Common myeloid progenitor, CD34-positive (primary cell): Measurements from ENCODE around the gene CLEC7A.

Source experiments
- CTCF ChIA-PET: fragments of 350-600 bp; sonication (Branson Sonifier 250); formaldehyde crosslinking; loops from one replicate; lab custom pipeline; 2021; ENCODE audit warnings: antibody characterized with exemption; lab: Charles Lee
- POLR2A ChIA-PET: fragments of 350-600 bp; sonication (Branson Sonifier 250); formaldehyde crosslinking; loops from one replicate; lab custom pipeline; 2021; ENCODE audit warnings: antibody characterized with exemption; lab: Charles Lee
- DNase-seq, 3 donors: peaks; one replicate each; pipeline versions ENCODE4 v3.0.0 to v3.0.0-alpha.2; 2013
- H3K27ac ChIP-seq, 2 experiments: 1 replicate in 1 of 2; 2 replicates in 1 of 2; pipeline ENCODE4 v1.7.0; 2013; ENCODE audit warnings: inconsistent platforms in 2 of 2, low read length in 2 of 2, mild to moderate bottlenecking in 2 of 2, low read depth in 1 of 2, moderate library complexity in 1 of 2; ENCODE audit not compliant: severe bottlenecking in 2 of 2, insufficient read depth in 1 of 2, poor library complexity in 1 of 2
- H3K27me3 ChIP-seq, 5 experiments: replicated peaks in 2 of 5; 1 replicate in 3 of 5; 2 replicates in 2 of 5; pipeline versions ENCODE4 v1.6.1 to v1.7.0; 2013; ENCODE audit warnings: low read length in 4 of 5, mild to moderate bottlenecking in 2 of 5, moderate library complexity in 2 of 5, inconsistent platforms in 1 of 5; ENCODE audit not compliant: insufficient read depth in 5 of 5, control insufficient read depth in 4 of 5
- H3K36me3 ChIP-seq, 4 experiments: 1 replicate in 2 of 4; 2 replicates in 2 of 4; pipeline versions ENCODE4 v1.6.1 to v1.7.0; 2013; ENCODE audit warnings: low read length in 3 of 4, control low read depth in 1 of 4, mild to moderate bottlenecking in 1 of 4; ENCODE audit not compliant: control insufficient read depth in 4 of 4, insufficient read depth in 4 of 4
- H3K4me1 ChIP-seq, 4 experiments: 1 replicate in 3 of 4; 2 replicates in 1 of 4; pipeline versions ENCODE4 v1.6.1 to v1.7.1; 2013; ENCODE audit warnings: low read length in 3 of 4, mild to moderate bottlenecking in 3 of 4, control low read depth in 1 of 4, inconsistent platforms in 1 of 4, moderate library complexity in 1 of 4; ENCODE audit not compliant: control insufficient read depth in 4 of 4, insufficient read depth in 4 of 4; ENCODE audit errors: control extremely low read depth in 1 of 4
- H3K4me3 ChIP-seq, 7 experiments: 1 replicate in 4 of 7; 2 replicates in 3 of 7; pipeline versions ENCODE4 v1.5.1 to v1.7.0; 2013; ENCODE audit warnings: mild to moderate bottlenecking in 7 of 7, low read length in 6 of 7, moderate library complexity in 6 of 7, inconsistent platforms in 2 of 7, low read depth in 2 of 7, control low read depth in 1 of 7; ENCODE audit not compliant: insufficient read depth in 4 of 7, control insufficient read depth in 1 of 7; ENCODE audit errors: extremely low read depth in 1 of 7
- H3K9me3 ChIP-seq, 5 experiments: 1 replicate in 4 of 5; 2 replicates in 1 of 5; pipeline versions ENCODE4 v1.6.1 to v1.7.1; 2013; ENCODE audit warnings: low read length in 4 of 5, mild to moderate bottlenecking in 2 of 5, inconsistent platforms in 1 of 5, low read depth in 1 of 5, moderate library complexity in 1 of 5; ENCODE audit not compliant: control insufficient read depth in 4 of 5, insufficient read depth in 2 of 5; ENCODE audit errors: control extremely low read depth in 1 of 5
- WGBS: methylation state at CpG from one replicate; pipeline ENCODE4 v1.1.5; 2013; ENCODE audit not compliant: insufficient coverage; 5-methylcytosine and 5-hydroxymethylcytosine counted together

The CLEC7A gene

GRCh38 chr12:10088031-10088430, 42.0 kb downstream of the CLEC7A start:
- H3K27me3 ChIP-seq = no peaks in the 10 kb centered on the region
- ChIA-PET POLR2A (no interaction called here), CTCF (no interaction called here)
- H3K36me3 ChIP-seq = no peaks in the 10 kb centered on the region
- DNase-seq = no peak
- H3K9me3 ChIP-seq = peaks cover 0 to 9% (median 3%) of the 10 kb centered on the region in 5 experiments
- no peak overlapping the region for H3K4me3 ChIP-seq
- no peaks in the 10 kb centered on the region for H3K4me1 ChIP-seq
- H3K27ac ChIP-seq = no peak overlapping the region

GRCh38 chr12:10086387-10086786, 43.6 kb downstream of the CLEC7A start:
- Histone ChIP-seq H3K4me1 (peaks cover 0 to 15% (median 12%) of the 10 kb centered on the region in 4 experiments), H3K4me3 (no peak overlapping the region), H3K9me3 (peaks cover 0 to 9% (median 3%) of the 10 kb centered on the region in 5 experiments), H3K27ac (no peak overlapping the region), H3K27me3 (no peaks in the 10 kb centered on the region), H3K36me3 (no peaks in the 10 kb centered on the region)
- WGBS = no CpG with 5 or more reads among the region's 3 CpGs
- ChIA-PET CTCF (no interaction called here), POLR2A (interaction anchor here (0.7 kb wide), 1 partner anchor 324 kb away, joined by 3 read pairs; no protein-coding TSS in a partner anchor)
- no peak for DNase-seq

GRCh38 chr12:10084733-10085132, 45.3 kb downstream of the CLEC7A start:
- Histone ChIP-seq H3K4me1 (peaks cover 0 to 15% (median 12%) of the 10 kb centered on the region in 4 experiments), H3K36me3 (no peaks in the 10 kb centered on the region), H3K9me3 (peaks cover 0 to 9% (median 4%) of the 10 kb centered on the region in 5 experiments), H3K27ac (no peak overlapping the region), H3K4me3 (no peak overlapping the region), H3K27me3 (no peaks in the 10 kb centered on the region)
- POLR2A ChIA-PET = no interaction called here
- CTCF ChIA-PET = interaction anchor here (0.7 to 2.0 kb wide), 3 partner anchors 16 to 114 kb away, joined by 3 to 5 read pairs (median 3); no protein-coding TSS in a partner anchor
- no CpG with 5 or more reads among the region's 6 CpGs for WGBS
- no peak for DNase-seq

GRCh38 chr12:10082117-10082874, 47.7 kb downstream of the CLEC7A start:
- ChIA-PET CTCF (interaction anchor here (0.8 to 2.4 kb wide), 4 partner anchors 9 to 48 kb away, joined by 3 to 14 read pairs (median 4); no protein-coding TSS in a partner anchor), POLR2A (interaction anchor here (0.6 kb wide), 1 partner anchor 18 kb away, joined by 9 read pairs; no protein-coding TSS in a partner anchor)
- DNase-seq = peak in 2 of 3 donors; percentile 71 to 78
- Histone ChIP-seq H3K4me1 (peaks cover 0 to 15% (median 12%) of the 10 kb centered on the region in 4 experiments), H3K9me3 (peaks cover 0 to 9% (median 4%) of the 10 kb centered on the region in 5 experiments), H3K27ac (peak overlapping the region in 1 of 2 experiments; percentile 22), H3K27me3 (no peaks in the 10 kb centered on the region), H3K36me3 (no peaks in the 10 kb centered on the region), H3K4me3 (no peak overlapping the region)
- 14% methylated on average over 5 of the region's 5 CpGs for WGBS

GRCh38 chr12:10075451-10075850, 54.5 kb downstream of the CLEC7A start:
- CTCF ChIA-PET = no interaction called here
- DNase-seq = no peak
- POLR2A ChIA-PET = no interaction called here
- Histone ChIP-seq H3K27ac (no peak overlapping the region), H3K27me3 (no peaks in the 10 kb centered on the region), H3K4me1 (peaks cover 0 to 8% (median under 1%) of the 10 kb centered on the region in 4 experiments), H3K36me3 (no peaks in the 10 kb centered on the region), H3K4me3 (no peak overlapping the region), H3K9me3 (no peaks in the 10 kb centered on the region)

GRCh38 chr12:10073261-10073660, 56.7 kb downstream of the CLEC7A start:
- Histone ChIP-seq H3K4me1 (peaks cover 8 to 30% (median 18%) of the 10 kb centered on the region in 4 experiments), H3K4me3 (no peak overlapping the region), H3K27me3 (no peaks in the 10 kb centered on the region), H3K27ac (no peak overlapping the region), H3K9me3 (no peaks in the 10 kb centered on the region), H3K36me3 (no peaks in the 10 kb centered on the region)
- ChIA-PET POLR2A (no interaction called here), CTCF (interaction anchor here (0.9 to 1.5 kb wide), 2 partner anchors 36 to 39 kb away, joined by 3 read pairs; no protein-coding TSS in a partner anchor)
- no peak for DNase-seq
- WGBS = 94% methylated on average over 3 of the region's 5 CpGs

GRCh38 chr12:10072131-10072530, 57.9 kb downstream of the CLEC7A start:
- no peak for DNase-seq
- ChIA-PET POLR2A (no interaction called here), CTCF (interaction anchor here (0.9 to 1.5 kb wide), 2 partner anchors 37 to 38 kb away, joined by 3 read pairs; no protein-coding TSS in a partner anchor)
- Histone ChIP-seq H3K27ac (no peak overlapping the region), H3K4me3 (no peak overlapping the region), H3K27me3 (no peaks in the 10 kb centered on the region), H3K9me3 (no peaks in the 10 kb centered on the region), H3K36me3 (no peaks in the 10 kb centered on the region), H3K4me1 (peaks cover 19 to 40% (median 28%) of the 10 kb centered on the region in 4 experiments)
- 100% methylated on average over 1 of the region's 2 CpGs for WGBS
